NCI-H2107 (cell line): ENCODE measurements around the gene LEMD1.
"Not testable (repeated sequence)": the region's sequence is repeated elsewhere in the genome, so short reads cannot be mapped to it uniquely, and the experiment has no call there.

Source experiments
- DNase-seq: peaks from one replicate; lab custom pipeline; 2025; lab: John Stamatoyannopoulos, UW

The LEMD1 gene

DNA sequence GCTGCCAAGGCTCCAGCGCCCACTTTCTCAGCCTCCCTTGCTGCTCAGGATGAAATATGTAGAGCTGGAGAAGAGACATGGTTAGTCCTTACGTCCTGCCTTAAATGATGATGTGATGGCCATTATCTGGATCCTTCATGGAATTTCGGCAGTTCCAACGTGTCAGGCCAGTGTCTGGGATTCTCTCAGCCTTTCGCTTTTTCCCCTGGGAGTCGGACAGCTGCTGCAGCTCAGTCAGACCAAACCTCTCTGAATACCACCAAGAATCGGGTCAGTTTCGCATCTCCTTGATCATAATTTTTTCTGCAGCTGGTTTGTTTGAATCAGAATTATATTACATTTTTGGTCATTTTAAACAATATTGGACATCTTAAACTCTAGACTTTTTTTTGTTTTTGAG, 42.8 kb downstream of the LEMD1 start:
- DNase-seq = no peak

DNA sequence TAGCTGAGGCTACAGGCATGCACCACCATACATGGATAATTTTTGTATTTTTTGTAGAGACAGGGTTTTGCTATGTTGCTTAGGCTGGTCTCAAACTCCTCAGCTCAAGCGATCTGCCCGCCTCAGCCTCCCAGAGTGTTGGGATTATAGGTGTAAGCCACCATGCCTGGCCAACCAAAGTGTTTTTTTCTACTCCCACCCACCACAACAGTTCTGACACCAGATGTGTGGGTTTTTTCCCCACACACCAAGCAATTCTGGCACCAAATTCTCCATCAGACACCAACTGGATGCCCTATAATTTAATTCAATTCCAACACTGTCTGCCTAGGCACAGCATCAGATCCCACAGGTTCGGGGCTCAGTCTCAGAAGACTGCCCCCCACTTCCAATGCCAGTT, 44.5 kb downstream of the LEMD1 start:
- DNase-seq = no peak

DNA sequence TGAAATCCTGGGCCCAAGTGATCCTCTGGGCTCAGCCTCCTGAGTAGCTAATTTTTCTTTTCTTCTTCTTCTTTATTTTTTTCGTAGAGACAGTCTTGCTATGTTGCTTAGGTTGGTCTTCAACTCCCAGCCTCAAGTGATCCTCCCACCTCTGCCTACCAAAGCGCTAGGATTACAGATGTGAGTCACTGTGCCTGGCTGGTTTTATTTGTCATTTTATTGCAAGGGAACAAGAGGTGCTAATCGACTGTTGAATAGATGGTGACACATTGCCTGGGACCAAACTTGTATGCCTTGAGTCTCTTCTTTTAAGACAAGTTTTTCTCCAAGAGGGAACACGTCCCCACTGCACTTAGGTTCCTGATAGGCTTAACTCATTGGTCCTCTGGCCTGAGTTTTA, 45.1 kb downstream of the LEMD1 start:
- no peak for DNase-seq

DNA sequence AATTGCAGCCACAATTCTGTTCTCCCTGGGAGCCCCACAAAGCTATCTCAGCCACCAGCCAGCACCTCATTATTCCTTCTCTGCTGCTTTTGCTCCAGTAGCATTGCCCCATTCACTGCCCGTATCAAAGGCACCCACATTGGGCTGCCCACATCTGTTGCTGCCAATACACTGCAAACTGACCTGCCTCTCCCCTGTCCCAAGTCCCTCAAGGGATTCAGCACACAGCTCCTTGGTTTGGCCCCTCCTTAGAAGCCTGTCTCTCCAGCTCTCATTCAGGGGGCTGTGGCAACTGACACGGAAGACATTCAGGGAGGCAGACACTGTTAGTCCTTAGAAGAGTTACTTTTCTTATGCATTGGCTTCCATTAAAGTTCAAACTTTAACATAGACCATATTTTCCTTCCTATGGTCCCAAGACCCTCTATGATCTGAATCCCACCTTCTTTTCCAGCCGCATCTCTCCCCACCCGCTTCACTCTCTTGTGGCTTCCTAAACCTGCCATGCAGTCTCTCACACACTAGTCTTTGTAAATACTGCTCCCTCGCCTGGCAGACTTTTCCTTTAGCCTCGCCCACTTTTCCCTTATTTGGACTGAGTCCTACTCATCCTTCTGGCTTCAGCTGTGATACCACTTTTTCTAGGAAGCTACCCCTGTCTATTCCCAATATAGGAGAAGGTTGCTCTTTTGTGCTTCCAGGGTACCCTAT, 45.9 kb downstream of the LEMD1 start:
- peak; percentile 16 for DNase-seq

DNA sequence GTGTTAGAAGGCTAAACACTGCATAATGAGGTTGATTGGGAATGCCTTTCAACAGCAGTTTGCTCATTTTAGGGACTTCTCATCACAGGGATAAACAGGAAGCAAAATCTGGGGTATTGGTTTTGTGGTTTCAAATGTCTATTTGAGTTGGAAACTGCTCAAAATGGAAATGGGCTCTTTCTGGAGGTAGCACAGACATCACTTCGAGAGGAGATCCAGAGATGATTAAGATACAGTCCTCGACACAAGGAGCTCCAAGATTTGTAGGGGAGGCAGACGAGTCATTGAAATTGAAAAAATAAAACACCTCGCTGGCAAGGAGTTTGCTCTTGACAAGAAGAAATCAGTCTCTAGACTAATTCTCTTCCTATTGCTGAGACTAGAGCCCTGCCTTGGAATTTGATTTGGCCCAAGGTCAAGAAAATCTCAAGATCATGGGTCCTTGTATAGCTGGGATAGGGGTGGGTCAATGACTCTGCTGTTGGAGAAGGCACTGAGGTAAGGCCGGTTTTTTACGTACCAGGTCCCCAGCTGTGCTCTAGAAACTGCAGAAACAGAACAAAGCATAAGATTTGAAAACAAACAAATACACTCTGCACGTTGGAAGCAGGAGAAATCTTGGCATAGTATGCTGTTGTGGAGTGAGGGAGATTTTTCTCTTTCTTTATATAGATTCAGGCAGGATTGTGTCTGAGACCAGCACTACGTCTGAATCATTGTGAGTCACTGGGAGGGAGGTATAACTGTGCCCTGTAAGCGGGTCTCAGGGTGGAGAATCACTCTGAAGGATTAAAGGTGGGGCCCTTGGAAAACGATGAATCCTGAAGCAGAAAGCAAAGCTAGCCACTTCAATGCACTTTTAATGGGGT, 47.4 kb downstream of the LEMD1 start:
- DNase-seq = no peak

DNA sequence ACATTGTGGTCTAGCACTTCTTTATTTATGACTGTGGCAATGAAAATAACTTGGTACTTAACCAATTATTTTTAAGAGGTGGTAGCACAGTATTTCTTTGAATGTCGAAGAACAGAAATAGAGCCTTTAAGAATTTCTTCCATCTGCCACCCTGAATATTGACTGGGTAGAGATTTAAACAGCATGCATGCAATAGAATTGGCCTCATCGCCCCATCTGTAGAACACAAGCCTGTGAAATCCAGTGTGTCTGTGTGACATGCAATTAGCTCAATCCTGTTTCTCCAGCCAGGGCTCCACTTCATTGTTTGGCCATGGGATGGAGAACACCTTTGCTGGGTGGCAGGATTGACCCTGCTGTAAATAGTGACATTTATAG, 48.1 kb downstream of the LEMD1 start:
- no peak for DNase-seq

DNA sequence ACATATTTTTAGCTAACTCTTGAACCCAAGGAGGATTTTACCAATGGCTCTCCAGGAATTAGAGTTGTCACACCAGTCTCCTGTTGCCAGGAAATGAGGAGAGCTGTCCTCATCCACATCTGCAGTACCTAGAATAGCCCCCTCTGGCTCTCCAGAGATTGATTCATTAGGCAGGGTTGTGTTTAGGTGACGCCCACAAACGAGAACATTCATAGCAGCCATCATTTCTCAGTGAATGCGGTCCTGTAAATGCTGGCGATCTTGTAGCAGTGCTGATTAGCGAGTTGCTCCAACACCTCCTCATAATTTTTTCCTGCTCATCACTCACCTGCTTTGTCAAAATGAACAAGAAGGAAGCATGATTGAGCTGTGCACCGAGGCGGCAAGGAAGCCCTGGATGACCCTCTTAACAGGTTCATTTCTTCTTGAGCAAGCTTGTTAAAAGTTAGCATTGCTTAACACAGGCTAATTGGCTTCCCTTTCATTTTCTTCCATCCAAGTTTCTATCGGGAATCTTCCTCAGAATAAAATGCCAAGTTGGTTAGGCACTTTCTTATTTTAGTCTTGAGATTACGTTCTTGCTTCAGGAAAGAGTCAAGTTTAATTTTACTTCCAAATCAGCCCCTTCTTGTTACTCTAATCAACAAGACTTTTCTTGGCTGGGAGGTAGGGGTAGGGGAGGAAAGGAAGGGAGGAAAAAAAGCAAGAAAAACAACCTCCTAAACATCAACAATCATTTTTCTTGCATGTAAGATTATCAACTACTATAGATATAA, 48.6 kb downstream of the LEMD1 start:
- no peak for DNase-seq

DNA sequence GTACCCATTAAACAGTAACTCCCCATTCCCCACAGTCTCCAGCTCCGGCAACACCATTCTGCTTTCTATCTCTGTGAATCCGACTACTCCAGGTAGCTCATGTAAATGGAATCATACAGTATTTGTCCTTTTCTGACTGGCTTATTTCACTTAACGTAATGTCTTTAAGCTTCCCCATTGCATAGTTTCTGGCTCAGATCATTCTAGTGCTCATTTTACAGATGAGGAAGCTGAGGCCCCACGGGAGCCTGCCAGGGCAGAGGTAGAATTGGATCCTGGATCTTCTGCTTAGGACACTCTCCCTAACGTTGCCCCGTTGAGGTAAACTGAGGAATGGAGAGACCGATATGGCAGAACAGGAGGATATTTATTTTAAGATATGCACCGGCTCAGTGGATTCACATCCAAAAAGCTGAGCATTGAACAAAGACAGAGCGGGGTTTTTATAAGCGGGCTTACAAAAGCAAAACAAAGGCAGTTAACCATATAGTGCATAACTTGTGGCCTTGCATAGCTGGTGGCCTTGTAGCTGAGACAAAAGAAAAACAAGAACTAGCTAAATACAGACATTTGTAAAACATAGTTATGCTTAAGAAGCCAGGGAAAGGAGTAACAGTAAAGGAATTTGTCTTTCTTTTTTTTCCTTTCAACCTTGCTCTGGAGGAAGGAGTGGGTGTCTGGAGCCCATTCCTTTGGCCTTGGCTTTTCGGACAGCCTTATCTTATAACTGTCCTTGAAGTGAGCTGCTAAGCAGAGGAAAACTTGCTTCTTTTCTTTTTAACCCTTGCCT, 49.8 kb downstream of the LEMD1 start:
- no peak for DNase-seq

DNA sequence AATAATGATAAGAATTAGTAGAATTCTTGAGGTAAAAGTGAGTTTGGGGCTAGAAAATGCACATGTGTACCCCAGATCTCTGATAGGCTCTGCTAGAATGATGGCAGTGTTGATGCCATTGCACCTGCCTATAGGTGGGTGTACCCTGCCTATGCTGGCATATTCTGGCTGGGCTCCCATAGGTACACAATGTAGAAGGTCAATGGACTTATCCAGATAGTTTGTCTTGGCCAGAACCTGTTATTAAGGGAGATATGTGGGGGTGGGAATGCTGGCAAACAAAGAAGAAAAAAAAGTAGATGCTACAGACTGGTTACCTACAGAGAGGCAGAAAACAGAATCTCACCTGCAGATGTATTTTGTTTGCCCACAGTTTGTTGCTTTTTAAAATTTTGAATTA, 51.1 kb downstream of the LEMD1 start:
- DNase-seq = no peak

DNA sequence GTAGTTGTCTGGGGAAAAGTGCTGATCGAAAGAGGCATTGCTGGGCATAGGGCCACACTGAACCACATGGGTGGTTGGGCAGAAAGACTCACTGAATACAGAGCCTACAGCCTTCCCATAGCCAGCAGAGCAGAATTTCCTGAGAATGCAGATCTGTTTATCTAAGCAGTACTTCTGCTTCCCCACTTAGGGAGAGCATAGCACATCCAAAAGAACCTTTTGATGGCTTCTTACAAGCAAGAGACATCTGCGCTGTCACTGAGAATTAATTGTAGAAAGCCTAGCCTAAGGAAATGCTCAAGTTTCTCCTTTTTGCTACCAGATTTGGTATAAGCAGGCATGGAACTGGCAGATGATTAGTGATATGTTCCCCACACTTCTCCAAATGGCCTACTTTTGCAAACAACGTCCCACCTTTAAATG, 52.1 kb downstream of the LEMD1 start:
- no peak for DNase-seq

DNA sequence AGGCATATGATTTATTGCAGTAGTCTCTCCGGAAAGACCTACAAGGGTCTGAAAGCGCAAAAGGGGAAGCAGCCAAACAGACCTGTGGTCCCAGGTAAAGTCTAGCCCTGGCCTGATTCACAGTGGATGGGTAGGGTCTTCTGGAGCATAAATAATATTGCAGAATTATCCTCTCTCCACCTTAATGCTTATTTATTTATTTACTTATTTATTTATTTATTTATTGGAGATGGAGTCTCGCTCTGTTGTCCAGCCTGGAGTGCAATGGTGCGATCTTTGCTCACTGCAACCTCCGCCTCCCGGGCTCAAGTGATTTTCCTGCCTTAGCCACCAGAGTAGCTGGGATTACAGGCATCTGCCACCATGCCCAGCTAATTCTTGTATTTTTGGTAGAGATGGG, 53.4 kb downstream of the LEMD1 start:
- no peak for DNase-seq

DNA sequence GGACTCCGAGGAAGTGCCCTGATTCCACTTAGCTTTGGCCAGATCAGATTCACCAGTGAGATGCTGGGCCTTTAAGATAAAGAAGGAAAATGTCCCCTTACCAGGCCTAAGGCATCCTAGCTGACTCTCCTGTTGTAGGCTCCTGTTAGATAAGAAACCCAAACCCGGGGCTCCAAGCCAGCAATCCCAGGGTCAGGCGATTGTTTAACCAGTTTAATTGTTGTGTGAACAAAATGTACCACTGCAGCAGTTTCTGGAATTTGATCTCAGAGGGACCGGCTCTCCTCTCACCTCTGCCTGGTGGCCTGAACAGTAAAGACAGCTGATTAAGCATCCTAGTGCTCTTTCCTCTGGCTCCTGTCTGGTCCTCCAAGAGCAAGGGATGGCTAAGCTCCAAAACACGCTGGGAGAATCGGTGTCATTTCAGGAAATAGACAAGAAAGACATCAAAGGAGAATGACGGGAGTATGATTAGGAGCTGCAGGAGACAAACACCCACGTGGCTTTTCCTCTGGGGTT, 55.9 kb downstream of the LEMD1 start:
- peak; percentile 54 for DNase-seq

DNA sequence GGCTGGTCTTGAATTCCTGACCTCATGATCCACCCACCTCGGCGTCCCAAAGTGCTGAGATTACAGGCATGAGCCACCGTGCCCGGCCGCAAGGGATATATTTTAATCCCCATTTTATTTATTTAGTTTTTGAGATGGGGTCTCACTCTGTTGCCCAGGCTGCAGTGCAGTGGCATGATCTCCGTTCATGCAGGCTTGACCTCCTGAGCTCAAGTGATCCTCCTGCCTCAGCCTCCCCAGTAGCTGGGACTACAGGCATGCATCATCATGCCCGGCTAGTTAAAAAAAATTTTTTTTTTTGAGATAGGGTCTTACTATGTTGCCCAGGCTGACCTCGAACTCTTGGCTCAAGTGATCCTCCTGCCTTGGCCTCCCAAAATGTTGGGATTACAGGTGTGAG, 56.8 kb downstream of the LEMD1 start:
- DNase-seq = not testable (repeated sequence)

DNA sequence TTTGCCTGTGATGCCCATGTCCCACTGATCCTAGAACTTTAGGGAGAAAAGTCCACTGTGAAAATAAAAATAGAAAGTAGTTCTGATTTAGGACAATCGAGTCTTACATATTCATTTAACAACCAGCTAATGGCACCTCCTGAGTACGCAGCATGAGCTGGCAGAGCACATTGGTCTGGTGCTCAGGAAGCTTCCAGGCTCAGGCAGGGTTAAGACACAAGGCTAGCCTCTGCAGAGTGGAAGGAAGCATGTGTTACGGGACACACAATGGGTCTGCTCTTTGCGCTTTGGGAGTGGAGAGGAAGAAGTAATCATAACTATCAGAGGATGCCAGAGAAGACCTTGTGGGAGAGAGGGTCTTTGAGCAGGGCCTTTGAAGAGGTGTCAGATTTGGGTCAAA, 61.0 kb downstream of the LEMD1 start:
- no peak for DNase-seq

DNA sequence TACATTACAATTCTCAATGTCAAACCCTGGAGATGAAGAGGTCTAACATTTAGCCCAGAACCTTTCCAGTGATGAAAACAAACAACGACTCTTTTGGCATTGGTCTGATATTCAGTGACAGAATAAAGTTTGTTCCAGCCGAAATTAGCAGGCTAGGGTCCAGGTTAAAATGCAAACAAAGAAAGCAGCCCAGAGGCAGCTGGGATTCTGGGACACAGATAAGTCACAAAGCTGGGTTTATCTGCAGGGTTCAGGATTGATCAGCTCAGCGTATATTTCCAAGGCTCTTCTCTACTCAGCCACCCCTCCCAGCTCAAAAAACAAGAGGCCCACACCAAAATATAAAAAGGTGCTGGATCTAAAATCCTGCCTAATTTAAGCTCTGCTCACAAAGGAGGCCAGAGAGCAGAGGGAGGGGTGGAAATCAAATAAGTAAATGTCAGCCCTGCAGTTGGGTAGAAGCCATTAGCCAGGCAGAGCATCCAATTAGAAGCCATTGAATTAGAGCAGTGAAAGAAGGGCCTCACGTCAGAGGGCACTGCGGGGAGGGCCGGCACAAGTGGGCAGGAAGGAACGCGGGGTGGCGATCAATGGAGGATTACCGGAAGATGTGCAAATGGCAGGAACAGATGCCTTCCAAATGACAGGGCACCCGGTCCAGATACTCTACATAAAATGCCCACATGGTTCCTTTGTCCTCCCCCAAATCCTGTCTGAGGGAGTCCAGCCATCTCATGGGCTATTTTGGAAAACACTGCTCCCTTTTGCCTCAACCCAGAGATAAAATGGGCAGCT, 61.9 kb downstream of the LEMD1 start:
- no peak for DNase-seq

DNA sequence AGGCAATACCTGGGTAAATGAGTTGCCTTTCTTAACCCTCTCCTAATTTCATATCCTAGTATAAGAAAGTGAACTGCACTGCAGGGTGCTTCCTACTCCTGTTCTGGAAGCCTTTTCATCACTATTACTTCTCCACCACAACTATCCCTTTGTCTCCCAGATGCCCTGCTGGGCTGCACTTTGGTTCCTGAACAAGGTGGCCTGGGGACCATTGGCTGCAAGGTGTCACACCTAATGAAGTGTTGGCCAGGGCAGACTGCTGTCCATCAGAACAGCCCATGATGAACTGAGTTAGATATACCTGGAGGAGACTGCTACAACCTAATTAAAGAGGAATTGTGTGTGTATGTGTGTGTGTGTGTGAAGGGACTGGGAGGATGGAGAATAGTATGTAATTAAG, 63.3 kb downstream of the LEMD1 start:
- DNase-seq = no peak

DNA sequence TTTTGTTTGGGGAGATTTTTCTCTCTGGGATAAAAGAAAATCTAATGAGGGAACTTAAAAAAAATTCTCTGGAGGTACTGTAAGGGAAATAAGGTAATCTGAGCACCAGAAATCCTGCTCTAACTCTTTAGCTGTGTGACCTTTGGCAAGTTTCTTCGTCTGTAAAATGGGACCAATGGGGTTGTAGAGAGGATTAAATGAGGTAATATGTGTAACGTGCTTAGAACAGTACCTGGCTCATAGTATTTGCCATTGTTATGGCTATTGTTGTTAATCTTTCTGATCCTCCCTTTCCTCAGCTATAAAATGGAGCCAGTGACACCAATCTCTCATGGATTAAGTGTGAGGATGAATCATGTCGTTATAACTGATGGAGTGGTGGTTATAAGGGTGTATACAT, 64.3 kb downstream of the LEMD1 start:
- no peak for DNase-seq

DNA sequence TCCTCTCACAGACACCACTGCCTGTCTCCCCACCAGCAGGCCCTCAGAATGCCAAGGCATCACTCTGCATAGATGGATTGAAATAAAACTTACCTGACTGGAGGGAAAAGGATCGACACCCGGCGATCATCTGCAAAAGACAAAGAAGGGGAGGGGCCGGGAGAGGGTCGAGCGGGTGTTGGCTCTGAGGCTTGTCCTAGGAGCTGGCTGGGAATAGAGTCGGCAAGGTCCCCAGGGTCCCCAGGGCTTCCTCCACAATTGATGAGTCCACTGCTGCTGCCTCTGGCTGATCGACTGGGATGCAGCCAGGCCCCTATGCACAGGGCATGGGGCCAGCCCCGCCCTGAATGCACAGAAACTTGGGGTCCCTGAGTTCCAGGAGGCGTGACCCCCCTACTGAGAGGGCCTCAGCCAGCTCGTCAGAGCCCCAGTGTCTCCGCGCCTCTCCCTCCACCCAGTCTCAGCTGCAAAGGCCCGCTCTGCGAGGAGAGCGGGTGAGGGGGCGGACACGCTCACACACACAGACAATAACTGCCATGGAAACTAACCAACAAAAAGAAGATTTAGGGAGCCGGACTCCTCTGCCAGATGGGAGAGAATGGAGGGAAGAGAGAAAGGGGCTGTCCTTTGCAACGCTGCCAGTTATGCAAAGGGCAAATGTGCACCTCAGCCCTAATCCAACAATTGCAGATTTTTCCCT, 65.3 kb downstream of the LEMD1 start, which contains the start of gene KLHDC8A:
KLHDC8A (minus strand) TSS at position 483 of the 700 bp plus-strand sequence. CDS start 13,318 bp downstream, outside the sequence.
- DNase-seq = no peak

DNA sequence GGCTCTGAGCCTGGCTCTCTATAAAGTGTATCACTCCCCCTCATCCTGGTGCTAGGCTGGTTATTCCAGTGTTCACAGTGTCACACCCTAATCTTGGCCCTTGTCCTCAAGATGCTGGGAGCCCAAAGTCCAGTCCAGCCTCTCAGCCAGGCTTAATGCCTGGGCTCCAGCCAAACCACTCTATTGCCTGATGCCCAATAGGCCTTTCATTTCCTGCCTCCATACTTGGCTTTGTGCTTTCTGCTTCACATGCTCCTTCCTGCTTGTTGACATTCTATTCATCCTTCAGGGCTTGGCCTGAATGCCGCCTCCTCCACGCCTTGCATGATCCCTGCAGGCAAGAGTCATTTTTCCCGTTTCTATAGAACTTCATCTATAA, 66.8 kb downstream of the LEMD1 start:
- DNase-seq = no peak
